HG03025 (cell line): ENCODE measurements around the gene CPM.
A peak's percentile ranks its signal among the peaks of the same experiment; 100 is the strongest.

Experiments used
- ATAC-seq: cut with Tn5 transposase; IDR thresholded peaks from one replicate; pipeline ENCODE4 v1.9.1; 2021; ENCODE audit warnings: mild to moderate bottlenecking, moderate library complexity; ENCODE audit not compliant: unreplicated experiment, low FRiP score

The CPM gene

GRCh38 chr12:68882251-68882964 lies 50.6 kb downstream of the CPM start:
- no peak for ATAC-seq

- ATAC-seq = no peak
Observed at GRCh38 chr12:68880660-68881325, 52.2 kb downstream of the CPM start.

DNA sequence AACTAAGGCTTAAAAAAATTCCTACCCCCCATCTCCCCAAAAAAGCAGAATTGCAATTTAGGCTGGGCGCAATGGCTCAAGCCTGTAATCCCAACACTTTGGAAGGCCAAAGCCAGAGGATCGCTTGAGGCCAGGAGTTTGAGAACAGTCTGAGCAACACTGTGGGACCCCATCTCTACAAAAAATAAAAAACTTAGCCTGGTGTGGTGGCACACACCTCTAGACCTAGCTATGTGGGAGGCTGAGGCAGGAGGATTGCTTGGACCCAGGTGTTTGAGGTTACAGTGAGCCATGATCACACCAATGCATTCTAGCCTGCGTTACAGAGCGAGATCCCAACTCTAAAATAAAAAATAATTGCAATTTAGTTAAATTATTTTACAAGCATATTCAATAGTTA lies 54.1 kb downstream of the CPM start:
- no peak for ATAC-seq

GRCh38 chr12:68878283-68878682 lies 54.7 kb downstream of the CPM start:
- ATAC-seq = no peak

GRCh38 chr12:68877583-68877982 lies 55.4 kb downstream of the CPM start:
- ATAC-seq = no peak

GRCh38 chr12:68876461-68876860 lies 56.5 kb downstream of the CPM start:
- no peak for ATAC-seq

- no peak for ATAC-seq
Observed at GRCh38 chr12:68873316-68873715, 59.7 kb downstream of the CPM start.

DNA sequence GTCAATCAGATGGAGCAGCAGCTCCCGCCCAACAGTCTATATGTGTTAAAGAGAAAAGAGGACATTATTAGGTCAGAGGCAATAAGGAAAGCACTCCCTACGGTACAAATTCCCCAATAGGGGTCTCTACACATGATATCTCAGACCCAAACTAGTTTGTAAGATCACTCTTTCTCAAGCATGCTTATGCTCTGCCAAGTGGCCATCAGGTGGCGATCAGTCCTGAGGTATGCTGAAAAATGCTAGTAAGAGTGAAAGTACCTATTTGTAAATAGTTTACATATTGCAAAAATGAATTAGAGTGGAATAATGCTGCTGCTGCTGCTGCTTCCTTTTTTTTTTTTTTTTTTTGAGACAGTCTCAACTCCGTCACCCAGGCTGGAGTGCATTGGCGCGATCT lies 61.0 kb downstream of the CPM start:
- no peak for ATAC-seq

- ATAC-seq = no peak
Observed at GRCh38 chr12:68871396-68871795, 61.6 kb downstream of the CPM start.

- ATAC-seq = no peak
Observed at GRCh38 chr12:68870443-68870842, 62.5 kb downstream of the CPM start.

- ATAC-seq = no peak
Observed at GRCh38 chr12:68870011-68870410, 63.0 kb downstream of the CPM start.

DNA sequence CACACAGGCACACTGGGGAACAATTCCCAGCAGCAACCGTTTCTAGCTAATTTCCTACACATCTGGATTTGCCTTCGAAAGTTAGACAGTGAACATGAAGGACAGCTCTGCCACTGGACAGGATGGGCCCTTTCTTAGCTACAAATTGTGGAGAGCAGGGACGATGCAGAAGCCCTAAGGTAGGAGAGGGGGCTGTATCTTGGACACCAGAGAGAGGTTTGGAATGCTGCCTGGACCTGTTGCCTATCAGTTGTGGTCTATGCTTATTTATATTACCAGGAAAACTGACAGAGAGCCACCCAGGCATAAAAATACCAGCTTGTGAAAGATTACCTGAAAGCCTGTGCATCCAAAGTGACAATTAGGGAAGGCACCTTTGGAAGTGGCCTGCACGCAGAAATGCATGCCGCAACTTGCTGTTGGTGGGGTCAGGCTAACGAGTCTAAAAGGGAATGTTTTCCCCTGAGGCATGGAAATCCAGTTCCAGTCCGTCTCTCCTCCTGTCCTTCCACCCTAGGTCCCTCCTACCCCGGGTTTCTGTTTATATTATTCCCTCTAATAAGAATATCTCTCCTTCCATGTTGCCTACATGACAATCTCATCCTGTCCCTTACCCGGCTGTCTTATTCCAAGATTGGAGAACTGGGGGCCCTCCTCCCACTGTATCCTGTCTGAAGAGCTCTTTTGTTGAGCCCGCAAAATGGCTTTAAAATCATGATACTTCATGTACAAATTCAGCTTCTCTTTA lies 64.8 kb downstream of the CPM start:
- ATAC-seq = no peak

- no peak for ATAC-seq
Observed at GRCh38 chr12:68867606-68868005, 65.4 kb downstream of the CPM start.

- no peak for ATAC-seq
Observed at GRCh38 chr12:68866950-68867349, 66.0 kb downstream of the CPM start.

GRCh38 chr12:68865399-68866164 lies 67.4 kb downstream of the CPM start:
- no peak for ATAC-seq

GRCh38 chr12:68864604-68865003 lies 68.4 kb downstream of the CPM start:
- no peak for ATAC-seq

- ATAC-seq = peak; percentile 57
Observed at GRCh38 chr12:68863886-68864454, 69.0 kb downstream of the CPM start.

GRCh38 chr12:68863109-68863770 lies 69.7 kb downstream of the CPM start:
- no peak for ATAC-seq

- ATAC-seq = no peak
Observed at GRCh38 chr12:68861890-68862289, 71.1 kb downstream of the CPM start.

DNA sequence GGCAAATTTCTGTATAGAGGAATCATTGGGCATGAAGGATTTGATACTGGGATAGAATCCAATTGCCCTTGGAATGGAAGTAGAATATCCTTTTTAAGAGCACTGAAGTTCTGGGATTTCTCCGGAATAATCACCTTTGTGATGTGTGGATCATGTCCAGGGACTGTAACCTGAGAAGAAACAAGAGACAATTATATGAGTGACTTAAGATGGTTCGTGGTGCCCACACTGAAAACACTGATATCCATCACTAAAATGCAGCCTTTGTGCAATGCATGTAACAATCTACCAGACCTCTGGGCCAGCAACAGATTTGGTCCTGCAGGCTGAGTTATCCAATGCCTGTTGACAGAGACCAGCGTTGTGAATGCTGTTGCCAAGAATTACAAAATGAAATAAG lies 76.5 kb downstream of the CPM start:
- ATAC-seq = no peak
